GM12892 (cell line): ENCODE measurements around the gene UBA3.

ENCODE experiments used
- POLR2A ChIP-seq: IDR thresholded peaks from 2 replicates; pipeline ENCODE4 v1.6.1; 2011; ENCODE audit warnings: low read depth, low read length, control low read depth
- POLR2AphosphoS5 ChIP-seq: IDR thresholded peaks from 2 replicates; pipeline ENCODE4 v1.6.1; 2011; ENCODE audit warnings: low read depth, low read length, control low read depth
- TAF1 ChIP-seq: IDR thresholded peaks from 2 replicates; pipeline ENCODE4 v1.6.1; 2011; ENCODE audit warnings: low read depth, mild to moderate bottlenecking, control low read depth, low read length, borderline replicate concordance

DNA sequence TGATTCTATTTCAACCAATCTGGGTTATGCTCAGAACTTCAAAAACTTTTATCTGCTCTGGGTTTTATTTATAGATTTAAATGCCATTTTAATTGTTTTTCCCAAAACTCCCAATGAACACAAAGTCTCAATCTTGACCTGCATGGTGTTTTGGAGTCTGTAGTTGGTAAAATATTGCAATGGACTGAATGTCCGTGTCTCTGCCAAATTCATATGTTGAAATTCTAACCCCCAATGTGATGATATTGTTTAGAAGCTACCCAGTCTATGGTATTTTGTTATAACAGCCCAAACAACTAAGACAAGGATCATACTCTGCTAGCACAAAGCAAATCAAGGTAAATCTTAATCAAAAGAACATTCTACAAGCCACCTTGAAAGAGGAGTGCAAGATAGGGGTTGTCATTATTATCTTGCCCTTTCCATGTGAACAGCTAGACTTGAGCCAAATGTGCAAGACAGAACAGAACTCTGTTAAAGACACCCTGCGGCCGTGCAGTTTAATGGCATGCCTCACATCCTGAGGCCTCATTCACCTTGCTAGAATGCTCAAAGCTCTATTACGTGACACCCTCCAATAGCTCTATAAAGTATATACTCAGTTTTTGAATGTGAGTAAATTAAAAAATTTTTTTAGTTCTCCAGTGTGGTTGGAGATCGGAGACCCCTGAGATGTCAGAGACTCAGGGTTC lies 74.2 kb downstream of the UBA3 start:
- no peak for TF ChIP-seq POLR2AphosphoS5
- no peak for TF ChIP-seq POLR2A
- TF ChIP-seq TAF1, result no peak
